ENCODE data around the gene CSNK2A1. TPM values are rescaled to one million over a fixed set of nuclear protein-coding genes. Genes with fewer than 3 reads are reported as not detected.

The CSNK2A1 gene
- total RNA-seq (100 to 1,000 TPM; 107 to 136 (median 126) TPM), polyA plus RNA-seq (10 to 100 TPM; 30.3 to 72.1 TPM)
- long read RNA-seq, donor 1, full-length matches to known transcripts = 41 of 65 reads
- long read RNA-seq, donor 1, partial matches to known transcripts = 5 of 65 reads
- long read RNA-seq, donor 1, other reads (novel, unspliced or antisense) = 19 of 65 reads
- long read RNA-seq, donor 2, full-length matches to known transcripts = 128 of 184 reads
- long read RNA-seq, donor 2, partial matches to known transcripts = 15 of 184 reads
- long read RNA-seq, donor 2, other reads (novel, unspliced or antisense) = 41 of 184 reads
- long read RNA-seq, donor 3, full-length matches to known transcripts = 48 of 79 reads
- long read RNA-seq, donor 3, partial matches to known transcripts = 10 of 79 reads
- long read RNA-seq, donor 3, other reads (novel, unspliced or antisense) = 21 of 79 reads

DNA sequence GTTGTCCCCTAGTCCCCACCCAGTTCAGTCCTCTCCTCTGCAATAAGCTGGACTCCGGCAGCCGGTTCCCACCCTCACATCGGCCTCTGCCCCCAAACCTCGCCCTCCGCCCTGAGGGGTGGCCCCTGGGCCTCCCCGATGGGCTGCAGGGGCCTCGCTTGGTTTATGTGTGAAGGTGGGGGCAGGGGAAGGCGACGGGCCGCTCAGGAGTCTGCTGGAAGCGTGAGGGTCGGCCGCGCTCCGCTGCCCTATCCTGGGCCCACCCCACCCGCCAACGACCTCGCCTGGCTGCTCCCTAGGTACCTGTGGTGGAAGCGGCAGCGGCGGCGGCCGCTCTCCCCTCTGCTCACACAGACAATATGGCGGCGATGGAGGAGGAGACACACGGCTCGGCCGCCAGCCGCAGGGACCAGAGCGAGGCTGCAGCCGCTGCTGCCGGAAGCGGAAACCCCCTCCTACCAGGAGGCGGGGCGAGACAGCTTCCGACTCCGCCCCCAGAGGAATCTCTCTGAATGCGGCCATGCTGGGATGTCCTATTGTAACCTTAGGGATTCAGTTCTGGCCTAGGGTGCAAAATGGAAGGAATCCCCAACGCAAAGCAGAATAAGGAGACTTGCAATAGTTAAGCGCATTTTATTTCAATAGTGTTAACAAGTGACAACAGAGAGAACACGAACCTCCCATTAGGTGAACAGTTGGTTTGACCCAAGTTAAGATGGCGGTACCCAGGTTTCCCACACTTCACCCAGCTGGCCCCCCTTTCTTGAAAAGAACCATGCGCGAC lies at the start of gene CSNK2A1:
TSS of gene CSNK2A1 (minus strand) at position 422 of the 784 bp plus-strand sequence. CDS start 35,239 bp downstream, outside the sequence.
- Histone ChIP-seq H3K27ac (peak within 1 kb of the TSS; percentile 88 to 96 (median 92)), H3K27me3 (no peaks in the 10 kb centered on the region), H3K36me3 (no peaks in the 10 kb centered on the region), H3K4me1 (peaks cover 8 to 55% (median 36%) of the 10 kb centered on the region in 12 donors), H3K4me3 (peak within 1 kb of the TSS; percentile 71 to 99 (median 90)), H3K9me3 (peaks cover 0 to 8% (median 0%) of the 10 kb centered on the region in 12 donors)
- DNase-seq (peak; percentile 95 to 97 (median 96)), ATAC-seq (peak; percentile 98 to 99 (median 98))
- 0% methylated on average over 20 to 44 of the region's 44 CpGs for WGBS, 4 donors
- intact Hi-C loops (cut with DNase I) = loop anchor here in 3 of 10 donors (1.0 to 10.0 kb wide), 5 partner anchors 110 to 291 kb away; partner anchors contain the start of genes FAM110A (in 1 of the 3), NRSN2 (in 1 of the 3), RBCK1 (in 1 of the 3) and SRXN1 (in 1 of the 3)
- TF ChIP-seq, protein P1, sequence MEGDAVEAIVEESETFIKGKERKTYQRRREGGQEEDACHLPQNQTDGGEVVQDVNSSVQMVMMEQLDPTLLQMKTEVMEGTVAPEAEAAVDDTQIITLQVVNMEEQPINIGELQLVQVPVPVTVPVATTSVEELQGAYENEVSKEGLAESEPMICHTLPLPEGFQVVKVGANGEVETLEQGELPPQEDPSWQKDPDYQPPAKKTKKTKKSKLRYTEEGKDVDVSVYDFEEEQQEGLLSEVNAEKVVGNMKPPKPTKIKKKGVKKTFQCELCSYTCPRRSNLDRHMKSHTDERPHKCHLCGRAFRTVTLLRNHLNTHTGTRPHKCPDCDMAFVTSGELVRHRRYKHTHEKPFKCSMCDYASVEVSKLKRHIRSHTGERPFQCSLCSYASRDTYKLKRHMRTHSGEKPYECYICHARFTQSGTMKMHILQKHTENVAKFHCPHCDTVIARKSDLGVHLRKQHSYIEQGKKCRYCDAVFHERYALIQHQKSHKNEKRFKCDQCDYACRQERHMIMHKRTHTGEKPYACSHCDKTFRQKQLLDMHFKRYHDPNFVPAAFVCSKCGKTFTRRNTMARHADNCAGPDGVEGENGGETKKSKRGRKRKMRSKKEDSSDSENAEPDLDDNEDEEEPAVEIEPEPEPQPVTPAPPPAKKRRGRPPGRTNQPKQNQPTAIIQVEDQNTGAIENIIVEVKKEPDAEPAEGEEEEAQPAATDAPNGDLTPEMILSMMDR (IDR thresholded peaks at IDR 0.05) = no peak
- TF ChIP-seq POLR2A (IDR thresholded peaks at IDR 0.05) = peak; percentile 33 to 82

DNA sequence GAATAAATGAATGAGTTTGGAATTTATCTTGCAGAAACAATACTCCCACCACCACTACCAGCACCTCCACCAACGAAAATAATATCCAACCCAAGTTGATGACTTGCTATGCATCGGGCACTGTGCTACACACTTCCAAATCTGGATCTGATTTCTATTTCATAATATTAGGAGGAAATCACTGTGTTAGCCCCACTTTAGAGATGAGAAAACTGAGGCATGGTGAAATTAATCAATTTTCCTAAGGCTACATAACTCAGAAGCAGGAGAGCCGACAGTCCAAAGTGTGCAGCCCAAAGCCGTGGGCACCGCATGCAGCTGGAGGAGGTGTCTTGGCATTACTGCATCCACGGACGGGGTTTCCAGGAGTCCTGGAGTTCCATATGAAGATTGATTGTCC lies 48.9 kb upstream of the CSNK2A1 start:
- Histone ChIP-seq H3K4me3 (no peak overlapping the region), H3K36me3 (no peaks in the 10 kb centered on the region), H3K27ac (no peak overlapping the region), H3K27me3 (no peaks in the 10 kb centered on the region), H3K9me3 (no peaks in the 10 kb centered on the region), H3K4me1 (peaks cover 3 to 45% (median 25%) of the 10 kb centered on the region in 12 donors)
- 90 to 99% (median 93%) methylated on average over 7 of the region's 7 CpGs for WGBS, 4 donors
- intact Hi-C loops (cut with DNase I) = loop anchor here in 1 of 10 donors (2.0 kb wide), 1 partner anchor 18 kb away; no protein-coding TSS in a partner anchor
- no peak for ATAC-seq
- TF ChIP-seq, protein P1 (IDR thresholded peaks at IDR 0.05) = no peak
- no peak for TF ChIP-seq POLR2A (IDR thresholded peaks at IDR 0.05)
- DNase-seq = no peak

DNA sequence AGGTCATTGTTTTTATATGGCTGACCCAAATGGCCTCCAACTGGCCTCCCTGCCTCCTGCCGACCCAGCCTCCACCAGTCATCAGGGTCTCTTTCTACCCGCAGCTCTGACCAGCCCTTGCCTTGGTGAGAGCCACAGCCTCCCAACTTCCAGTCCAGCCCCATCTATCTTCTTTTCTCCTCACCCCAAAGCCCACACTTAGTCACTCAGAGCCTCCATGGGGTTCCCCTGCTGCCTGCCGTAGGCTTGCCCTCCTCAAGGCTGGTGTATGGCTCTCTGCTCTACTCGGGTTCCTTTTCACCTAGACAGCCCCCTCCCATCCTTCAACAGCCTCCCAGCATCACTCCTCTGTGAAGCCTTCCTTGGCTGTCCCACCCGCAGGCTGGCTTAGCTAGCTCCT lies 48.4 kb upstream of the CSNK2A1 start:
- no peak overlapping the region for H3K4me3 ChIP-seq
- no peak overlapping the region for H3K27ac ChIP-seq
- no peaks in the 10 kb centered on the region for H3K36me3 ChIP-seq
- DNase-seq (no peak), ATAC-seq (no peak)
- TF ChIP-seq, protein P1 (IDR thresholded peaks at IDR 0.05) = no peak
- TF ChIP-seq POLR2A (IDR thresholded peaks at IDR 0.05) = no peak
- peaks cover 3 to 43% (median 25%) of the 10 kb centered on the region in 12 donors for H3K4me1 ChIP-seq
- no peaks in the 10 kb centered on the region for H3K9me3 ChIP-seq
- no peaks in the 10 kb centered on the region for H3K27me3 ChIP-seq
- 90 to 93% (median 91%) methylated on average over 5 of the region's 5 CpGs for WGBS, 4 donors
- intact Hi-C loops (cut with DNase I) = loop anchor here in 1 of 10 donors (2.0 kb wide), 1 partner anchor 17 kb away; no protein-coding TSS in a partner anchor
